ENCODE results near the gene PDIA2.

- TF ChIP-seq POLR2A (IDR thresholded peaks at IDR 0.05) (no peak), POLR2AphosphoS5 (IDR thresholded peaks at IDR 0.05) (no peak)
These were observed 53.3 kb downstream of the PDIA2 start for GRCh38 chr16:336269-336668.
